ENCODE measurements around the gene CD101.

The CD101 gene

GRCh38 chr1:117059334-117059677, 57.7 kb downstream of the CD101 start:
- DNase-seq = peak; percentile 66

DNA sequence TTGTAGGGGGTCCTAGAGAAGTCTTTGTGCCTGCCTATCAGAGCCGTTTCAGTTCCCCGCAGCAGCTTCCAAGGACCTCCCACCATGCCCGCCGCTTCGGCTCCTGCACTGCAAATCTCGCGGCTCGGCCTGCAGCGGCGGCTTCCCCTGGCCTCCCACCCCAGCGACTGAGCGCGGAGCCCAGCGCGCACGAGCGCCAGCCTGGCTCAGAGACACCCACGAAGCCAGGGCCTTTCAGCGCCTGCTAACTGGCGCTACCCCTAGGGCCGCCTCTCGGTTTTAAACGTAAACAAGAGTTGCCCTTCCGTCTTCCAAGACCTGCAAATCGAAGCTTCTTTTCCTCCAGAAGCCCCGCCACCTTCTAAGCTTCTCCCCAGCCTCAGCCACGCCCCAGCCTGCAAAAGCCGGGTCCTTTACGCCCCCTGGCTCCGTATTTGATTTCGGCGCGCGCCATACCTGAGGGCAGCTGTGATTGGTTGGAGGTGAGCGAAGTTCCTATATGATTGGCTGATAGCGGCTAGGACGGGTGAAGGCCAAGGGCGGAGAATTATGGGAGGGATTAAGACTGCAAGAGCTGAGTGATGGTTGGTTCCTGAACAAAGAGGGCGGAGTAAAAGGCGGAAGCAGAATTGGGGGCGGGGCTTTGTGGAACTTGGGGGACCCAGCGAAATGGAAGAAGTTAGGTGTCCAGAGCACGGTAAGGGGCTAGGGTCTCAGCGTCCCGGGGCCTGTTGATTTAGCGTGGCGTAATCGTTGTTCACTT, 58.3 kb downstream of the CD101 start, which contains the start of gene TTF2:
TTF2 (plus strand) TSS at position 649 of the 763 bp plus-strand sequence; CDS start at position 670, 21 bp downstream.
- DNase-seq = peak; percentile 97

- DNase-seq = no peak
Observed at GRCh38 chr1:117060441-117061317, 59.1 kb downstream of the CD101 start.

DNA sequence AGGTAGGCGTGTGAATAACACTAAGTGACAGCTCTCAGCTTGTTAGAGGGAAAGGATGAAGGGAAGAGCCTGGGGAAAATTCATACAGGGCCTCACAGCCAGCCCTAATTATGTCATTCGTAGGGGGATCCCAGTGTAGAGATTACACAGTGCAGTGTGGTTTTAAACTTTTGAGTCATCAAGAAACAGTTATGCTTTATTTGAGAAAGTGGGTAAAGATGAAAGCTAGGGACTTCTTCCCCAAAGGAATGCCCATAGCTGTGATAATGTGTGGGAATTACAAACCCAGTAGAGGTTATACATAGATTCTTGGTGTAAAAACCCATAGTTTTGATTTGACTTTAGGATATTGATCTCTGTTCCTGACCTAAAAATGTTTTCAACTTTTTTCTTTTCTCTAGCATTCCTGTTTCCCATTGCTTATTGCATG, 60.4 kb downstream of the CD101 start:
- no peak for DNase-seq

- DNase-seq = no peak
Observed at GRCh38 chr1:117066367-117066766, 64.8 kb downstream of the CD101 start.

DNA sequence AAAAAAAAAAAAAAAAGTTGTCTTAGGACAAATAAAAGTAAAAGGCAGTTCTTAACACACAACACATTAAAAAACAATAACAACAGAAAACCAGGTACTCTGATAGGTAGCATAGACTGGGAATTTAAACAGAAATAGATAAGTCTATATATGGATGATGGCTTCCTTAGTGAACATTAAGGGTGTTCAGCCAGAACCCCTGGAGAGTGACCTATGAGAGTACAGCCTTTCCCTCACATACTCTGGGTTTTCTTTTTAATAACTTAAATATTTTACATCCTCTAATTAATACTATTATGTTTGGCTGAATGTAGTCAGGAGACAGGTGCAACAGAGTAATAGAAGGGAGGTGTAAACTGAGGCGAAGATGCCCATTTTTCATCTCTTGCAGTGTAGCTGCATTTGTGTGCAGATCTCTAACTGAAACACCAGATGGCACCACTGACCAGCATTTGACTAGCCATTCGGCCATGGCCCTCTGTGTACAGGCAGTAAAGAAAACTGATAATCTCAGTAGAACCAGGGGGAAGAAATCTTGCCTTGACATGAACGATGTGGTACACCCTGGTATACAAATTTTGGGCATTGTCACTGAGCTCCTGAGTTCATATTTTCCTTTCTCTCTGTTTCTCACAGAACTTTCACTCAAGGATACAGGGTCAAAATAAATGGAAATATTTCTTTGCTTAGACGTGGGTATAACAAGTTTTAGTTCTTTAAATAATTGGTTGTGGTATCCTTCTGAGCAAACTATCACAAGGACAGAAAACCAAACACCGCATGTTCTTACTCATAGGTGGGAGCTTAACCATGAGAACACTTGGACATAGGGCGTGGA, 66.2 kb downstream of the CD101 start:
- peak; percentile 30 for DNase-seq

GRCh38 chr1:117068580-117068979, 67.0 kb downstream of the CD101 start:
- no peak for DNase-seq

DNA sequence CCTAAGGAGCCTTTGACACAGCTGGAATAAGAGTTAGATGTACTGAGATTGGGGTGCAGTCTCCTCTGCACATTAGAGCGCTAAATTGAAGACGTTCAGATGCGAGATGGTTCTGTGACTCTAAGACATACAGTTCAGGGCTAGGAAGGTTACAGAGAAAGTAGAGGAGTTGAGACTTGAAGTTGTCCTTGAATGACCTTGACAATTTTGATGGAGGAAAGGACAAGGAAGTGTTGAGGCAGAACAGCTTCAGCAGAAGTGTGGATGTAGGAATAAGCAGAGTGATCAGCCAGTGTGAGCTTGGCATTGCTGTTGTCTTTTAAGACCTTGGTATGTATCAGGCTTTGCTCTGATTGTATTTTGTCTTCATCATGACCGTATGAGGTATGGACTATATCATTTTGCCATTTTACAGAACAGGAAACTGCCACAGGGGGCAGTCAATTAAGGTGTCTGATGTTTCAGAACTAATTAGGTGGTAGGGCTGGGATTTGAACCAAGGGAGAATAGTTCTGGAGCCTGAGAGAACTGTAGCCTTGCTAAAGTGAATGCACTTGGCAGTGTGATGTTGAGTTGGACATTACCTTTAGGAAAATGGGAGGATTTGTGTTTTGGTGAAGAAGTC, 67.8 kb downstream of the CD101 start:
- DNase-seq = no peak

- no peak for DNase-seq
Observed at GRCh38 chr1:117070124-117070523, 68.6 kb downstream of the CD101 start.

GRCh38 chr1:117076648-117077047, 75.1 kb downstream of the CD101 start:
- no peak for DNase-seq

DNA sequence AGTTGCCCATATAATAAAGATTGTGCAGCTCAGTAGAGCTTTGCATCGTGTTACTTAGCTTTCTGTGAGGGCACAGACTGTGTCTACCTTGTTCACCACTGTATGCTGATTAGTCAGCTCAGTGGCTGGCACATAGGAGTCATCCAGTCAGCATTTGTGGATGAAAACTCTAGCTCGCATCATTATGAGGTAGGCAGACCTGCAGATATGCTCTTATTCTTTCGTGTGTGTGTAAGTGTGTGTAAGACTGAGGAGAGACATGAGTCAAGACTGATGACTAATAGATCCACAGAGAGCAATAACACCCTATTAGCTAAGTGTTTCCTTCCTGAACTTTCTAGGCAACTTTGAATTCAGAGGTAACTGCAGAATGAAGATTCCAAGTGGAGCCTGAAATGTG, 75.7 kb downstream of the CD101 start:
- DNase-seq = no peak

DNA sequence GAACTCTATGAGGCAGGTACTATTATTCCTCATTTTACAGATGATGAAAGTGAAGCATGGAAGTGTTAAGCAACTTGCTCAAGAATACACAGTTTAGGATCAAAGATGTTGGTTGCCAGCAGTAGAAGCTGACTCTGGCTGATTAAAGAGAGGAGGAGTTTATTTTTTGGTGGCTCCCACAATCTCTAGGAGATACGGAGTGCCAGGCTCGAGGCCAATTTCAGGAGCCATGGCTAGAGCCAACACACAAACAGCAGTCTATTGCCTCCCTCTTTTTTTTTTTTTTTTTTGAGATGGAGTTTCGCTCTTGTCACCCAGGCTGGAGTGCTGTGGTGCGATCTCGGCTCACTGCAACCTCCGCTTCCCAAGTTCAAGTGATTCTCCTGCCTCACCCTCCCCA, 78.2 kb downstream of the CD101 start:
- DNase-seq = no peak

- DNase-seq = no peak
Observed at GRCh38 chr1:117084231-117084630, 82.7 kb downstream of the CD101 start.
